Measurements from ENCODE around the gene NME7. TPM values are rescaled to one million over a fixed set of nuclear protein-coding genes. Genes with fewer than 3 reads are reported as not detected.

The NME7 gene
- total RNA-seq, 1 donor from 2014 or later = 40.9 TPM

DNA sequence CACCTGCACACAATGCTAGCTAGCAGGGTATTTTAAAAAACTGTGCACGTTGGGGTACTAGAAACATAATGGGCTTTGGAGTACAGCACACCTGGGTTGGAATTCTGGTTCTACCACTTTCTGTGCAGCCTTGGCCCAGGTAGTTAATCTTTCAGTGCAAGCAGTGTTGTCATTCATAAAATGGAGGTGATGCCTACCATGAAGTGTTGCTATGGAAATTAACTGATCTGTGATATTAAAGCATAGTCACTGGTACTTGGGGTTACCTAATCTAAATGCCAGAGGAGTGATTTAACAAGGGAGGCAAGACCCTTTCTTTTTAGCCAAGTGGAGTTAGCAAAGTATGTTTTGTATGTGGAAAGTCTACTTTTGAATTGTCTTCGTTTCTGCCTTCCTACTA is 243.1 kb downstream of the NME7 start:
- no peak for DNase-seq

DNA sequence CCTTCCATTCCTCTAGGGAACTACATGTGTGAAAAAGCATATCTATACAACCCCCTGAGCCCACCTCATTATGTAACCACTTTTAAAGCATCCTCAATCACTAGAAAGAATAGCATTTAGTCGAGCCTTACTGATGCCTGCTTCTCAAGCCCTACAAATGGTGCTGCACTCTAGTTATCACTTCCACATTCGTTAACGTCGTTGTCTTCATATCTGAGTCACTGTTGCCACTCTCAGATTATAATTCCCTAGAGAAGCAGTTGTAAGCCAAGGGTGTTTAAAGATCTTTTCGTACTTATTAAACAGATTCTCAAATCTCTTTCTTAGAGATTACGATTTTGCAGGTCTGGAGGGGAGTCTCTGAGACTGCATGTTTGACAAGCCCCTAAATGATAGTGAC is 244.6 kb downstream of the NME7 start:
- no peak for DNase-seq

DNA sequence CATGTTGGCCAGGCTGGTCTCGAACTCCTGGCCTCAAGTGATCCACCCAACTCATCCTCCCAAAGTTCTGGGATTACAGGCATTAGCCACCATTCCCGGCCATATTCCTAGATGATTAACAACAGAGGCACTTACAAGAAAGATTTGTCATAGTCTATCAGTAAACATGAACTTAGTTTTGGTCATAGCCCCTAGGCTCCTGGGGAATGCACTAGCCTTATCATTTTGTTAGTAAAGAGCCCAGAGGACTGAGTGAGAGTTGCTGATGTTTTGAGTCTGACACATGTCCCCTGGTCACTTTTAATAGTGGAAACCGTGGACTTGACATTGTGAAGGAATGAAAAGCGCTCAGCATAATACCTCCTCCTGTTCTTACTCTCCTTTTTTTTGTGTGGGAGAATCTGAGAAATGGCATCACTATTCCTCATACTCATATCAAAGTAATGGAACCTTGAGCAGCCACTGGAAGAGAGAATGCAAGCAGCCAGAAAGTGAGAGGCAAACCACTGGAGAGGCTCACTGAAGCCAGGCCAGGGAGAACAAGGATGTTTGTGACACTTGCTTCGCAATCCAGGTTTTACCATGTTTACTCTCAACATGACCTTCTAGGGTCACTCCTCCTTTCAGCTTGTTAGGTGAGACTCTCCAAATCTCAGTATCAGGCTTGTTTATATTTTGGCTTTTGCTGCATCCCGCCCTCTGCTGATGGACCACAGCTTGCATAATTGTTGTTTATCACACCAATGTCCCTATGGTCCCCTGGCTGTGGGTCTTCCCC is 246.3 kb downstream of the NME7 start:
- DNase-seq = no peak

DNA sequence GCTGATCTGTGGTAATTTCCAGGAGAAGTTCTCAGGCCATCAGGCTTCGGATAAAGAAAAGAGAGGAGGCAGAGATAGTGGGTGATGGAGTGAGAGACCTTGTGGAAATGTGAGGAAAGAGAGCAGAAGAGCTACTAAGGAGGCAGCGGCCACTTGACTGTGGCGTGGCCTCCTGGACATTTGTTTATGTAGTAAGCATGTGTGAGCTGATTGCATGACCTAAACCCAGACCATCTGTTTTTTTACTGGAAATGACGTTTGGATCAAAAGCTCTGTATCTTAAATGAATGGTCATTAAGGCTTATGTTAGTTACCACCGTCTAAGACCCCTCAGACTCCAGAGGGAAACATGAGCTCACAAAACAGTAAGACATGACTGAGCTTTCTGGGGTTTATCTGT is 247.5 kb downstream of the NME7 start:
- DNase-seq = no peak

DNA sequence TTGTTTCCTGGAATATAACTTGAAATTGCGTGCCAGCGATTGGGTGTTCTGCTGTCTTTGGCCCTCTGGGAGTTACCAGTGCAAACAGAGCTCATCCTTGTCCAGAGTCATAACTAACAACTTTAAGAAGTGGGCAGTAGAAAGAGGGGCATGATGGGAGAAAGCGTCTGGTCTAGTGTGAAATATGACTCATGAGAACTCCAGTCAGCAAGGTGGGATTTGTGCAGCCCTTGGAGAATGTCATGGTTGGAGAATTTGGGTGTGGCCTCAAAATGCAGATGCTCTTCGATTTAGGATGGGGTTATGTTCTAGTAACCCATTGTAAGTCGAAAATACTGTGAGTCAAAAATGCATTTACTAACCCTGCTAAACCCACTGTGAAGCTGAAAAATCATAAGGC is 248.2 kb downstream of the NME7 start:
- DNase-seq = no peak

DNA sequence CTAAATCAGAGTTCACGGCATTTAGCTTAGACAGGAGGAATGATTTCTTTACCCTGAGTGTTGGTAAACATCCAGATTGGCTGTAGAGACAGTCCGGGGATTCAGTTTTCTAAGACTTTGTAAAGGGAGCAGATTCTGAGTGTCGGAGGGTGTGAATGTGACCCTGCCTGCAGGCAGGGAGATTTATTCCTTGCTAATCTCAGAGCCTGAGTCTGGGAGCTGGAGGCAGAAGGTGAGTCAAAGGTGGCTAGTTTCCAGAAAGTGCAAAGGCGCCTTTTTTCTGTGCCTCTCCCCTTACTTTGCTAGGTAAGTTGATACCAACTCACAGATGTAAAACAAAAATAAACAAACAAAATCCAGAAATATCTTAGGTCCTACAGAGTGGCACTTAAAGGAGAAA is 249.4 kb downstream of the NME7 start:
- DNase-seq = no peak

DNA sequence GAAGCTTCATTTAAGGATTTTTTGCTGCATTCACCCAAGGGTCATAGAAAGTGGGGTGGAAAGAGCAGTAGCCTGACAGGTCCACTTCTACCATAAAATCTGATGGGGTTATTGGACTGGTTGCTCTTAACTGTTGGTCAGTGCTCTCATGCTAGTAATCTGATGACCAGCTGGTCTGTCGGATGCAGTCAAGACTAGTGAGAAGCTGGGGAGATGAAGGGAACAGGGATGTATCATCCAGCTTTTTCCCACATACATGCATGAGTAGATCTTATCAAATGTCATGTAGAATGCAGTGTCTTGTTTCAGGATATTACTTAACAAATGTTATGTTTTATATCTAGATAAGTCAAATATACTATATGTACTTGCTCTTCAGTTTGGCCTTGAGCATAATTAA is 250.0 kb downstream of the NME7 start:
- no peak for DNase-seq

DNA sequence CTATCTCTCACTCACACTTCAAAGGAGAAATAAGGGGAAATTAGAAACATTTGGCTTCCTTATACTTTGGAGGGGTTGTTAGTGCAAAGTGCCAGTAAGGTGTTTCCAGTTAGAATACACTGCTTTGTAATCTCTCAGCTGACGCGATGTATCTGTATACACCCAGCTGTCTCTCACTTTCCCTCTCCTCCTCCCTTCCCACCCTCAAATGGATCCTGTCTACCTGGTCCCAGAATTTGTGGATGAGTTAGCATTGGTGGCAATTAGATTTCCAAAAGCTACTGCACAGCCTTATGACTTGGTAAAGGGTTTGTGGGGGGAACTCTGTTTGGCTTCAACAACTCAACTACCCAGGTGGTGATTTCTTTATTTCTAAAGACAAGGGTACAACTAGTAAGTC is 250.6 kb downstream of the NME7 start:
- DNase-seq = no peak

DNA sequence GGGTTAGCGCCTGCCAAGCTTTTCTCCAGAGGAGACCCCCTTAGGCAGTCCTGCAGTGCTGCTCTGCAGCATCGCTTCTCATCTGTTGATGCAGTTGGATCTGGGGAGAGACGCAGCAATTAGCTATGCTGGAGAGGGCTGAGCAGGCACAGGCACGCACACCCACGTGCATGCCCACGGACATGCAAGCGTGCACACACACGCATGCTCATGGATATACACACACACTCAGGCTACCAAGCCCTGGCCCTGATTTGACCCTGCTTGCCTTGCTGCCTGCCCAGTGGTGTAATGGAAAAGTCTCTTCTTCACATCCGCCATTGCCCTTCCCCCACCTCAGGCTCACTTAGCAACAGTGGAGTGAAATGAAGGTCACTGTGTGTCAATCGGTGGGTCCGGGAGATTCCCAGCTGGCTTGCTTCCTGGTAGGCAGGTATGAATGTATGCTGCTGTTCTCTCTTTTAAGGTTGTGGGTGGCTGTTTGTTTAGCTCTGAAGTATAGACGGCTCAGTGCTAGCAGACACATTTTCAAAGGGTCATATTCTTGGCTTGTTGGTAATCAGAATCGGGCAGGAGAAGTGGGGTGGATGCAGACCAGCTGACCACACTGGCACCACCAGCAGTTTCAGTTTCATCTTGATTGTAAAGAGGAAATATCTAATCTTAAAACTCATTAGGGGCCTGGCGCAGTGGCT is 251.6 kb downstream of the NME7 start:
- DNase-seq = no peak

DNA sequence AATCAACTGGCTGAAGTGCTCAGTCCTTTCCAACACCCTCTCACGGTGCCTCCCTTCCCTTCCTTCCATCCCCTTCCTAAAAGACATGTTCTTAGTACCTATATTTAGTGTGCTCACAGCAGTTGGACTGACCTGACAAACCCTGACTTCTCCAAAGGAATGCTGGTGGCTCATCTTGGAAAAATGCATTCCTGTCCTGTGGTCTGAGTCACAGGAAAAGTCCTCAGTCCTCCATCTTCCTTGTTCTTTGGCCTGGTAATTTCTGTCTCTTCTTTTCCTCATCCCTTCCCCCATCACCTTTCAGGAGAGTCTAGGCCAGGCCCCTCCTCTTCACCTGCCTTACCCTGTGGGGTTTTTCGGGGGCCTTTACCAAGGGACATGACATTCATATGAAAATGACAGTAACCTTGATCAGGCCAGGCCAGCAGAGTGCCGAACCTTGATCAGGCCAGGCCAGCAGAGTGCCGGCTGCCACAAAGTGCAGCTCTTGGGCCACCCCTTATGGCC is 253.9 kb downstream of the NME7 start:
- DNase-seq = no peak

DNA sequence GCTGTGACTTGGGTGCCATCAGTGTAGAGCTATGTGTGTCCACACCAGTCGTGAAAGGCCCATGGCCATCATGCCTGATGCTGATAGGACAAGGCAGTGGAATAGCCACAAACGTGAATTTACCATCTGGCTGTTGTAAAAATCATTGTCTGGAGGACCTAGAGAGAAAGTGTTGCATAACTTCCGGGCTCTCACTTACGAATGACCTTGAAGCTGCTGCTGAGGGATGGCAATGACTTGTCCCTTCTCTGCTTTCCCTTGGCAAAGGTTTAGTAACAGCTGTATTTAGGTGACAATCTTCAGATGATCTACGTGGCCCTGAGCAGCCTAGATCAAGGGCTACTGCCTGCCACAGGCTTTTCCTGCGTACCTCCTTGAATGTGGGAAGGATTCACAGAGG is 255.4 kb downstream of the NME7 start:
- no peak for DNase-seq

DNA sequence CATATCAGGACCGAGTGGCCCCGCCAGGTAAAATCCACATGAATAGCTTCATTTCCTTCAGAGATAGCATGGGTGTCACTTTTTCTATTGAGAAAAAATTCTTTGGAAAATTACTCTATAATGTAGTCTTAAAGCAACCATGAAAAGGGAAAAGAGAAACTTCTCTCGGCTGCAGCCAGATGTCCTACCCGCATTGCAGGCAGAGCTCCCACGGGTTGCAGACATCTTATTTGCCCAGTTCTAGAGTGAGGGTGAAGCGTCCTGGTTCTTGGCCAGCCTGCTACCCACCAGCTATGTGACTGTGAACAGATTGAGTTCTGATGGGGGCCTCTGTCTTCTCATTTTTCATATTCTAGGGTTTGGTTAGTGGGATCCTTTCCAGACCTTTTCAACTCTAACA is 256.1 kb downstream of the NME7 start:
- DNase-seq = no peak

DNA sequence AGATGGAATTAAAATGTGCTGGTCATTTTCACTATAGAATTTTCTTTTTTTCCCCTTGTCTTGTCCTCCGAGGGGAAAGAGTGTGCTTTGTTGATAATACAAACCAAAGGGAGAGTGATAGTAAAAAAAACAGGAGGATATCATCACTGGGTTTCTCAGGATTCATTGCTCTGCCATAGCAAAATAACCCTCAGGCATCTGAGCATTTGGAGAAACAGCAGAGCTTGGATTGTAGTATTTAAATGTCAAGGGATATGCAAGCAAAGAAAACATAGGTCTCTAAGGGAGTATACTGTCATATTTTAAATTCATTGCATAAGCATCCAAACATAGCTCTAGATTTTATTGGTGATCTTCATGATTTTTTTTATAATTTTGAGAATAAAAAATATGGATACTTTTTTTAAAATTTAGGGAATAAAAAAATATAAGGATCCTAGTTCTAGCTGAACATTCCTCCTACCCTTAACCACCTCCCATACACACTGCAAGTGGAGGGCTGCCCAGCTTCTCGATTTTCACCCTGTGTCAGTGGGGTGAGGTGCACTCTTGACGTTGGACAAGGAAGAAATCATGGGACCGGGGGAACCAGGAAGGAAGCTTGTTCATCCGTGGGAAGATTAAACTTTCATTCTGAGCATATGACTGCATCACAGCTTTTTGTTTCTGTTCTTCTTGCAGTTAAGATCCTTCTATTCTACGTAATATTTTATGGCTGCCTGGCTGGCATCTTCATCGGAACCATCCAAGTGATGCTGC is 256.7 kb downstream of the NME7 start:
- DNase-seq = no peak

DNA sequence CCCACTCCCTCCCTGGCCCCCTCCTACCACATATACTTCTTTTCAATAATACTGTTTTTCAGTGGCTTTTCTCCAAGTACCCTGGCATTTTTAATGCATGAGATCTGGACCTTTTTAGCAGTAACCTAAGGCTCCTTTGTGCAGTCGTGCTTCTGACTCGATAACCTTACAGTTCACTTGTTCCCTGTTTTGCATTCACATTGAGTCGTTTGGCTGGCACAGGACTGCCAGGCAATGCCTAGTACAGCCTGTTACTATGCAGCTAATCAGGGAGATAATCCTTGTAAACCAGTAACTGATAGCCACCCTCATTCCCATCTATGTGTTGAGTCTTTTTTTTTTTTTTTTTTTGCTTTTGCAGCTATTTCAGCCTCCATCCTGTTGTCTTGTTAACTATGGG is 257.4 kb downstream of the NME7 start:
- DNase-seq = no peak

DNA sequence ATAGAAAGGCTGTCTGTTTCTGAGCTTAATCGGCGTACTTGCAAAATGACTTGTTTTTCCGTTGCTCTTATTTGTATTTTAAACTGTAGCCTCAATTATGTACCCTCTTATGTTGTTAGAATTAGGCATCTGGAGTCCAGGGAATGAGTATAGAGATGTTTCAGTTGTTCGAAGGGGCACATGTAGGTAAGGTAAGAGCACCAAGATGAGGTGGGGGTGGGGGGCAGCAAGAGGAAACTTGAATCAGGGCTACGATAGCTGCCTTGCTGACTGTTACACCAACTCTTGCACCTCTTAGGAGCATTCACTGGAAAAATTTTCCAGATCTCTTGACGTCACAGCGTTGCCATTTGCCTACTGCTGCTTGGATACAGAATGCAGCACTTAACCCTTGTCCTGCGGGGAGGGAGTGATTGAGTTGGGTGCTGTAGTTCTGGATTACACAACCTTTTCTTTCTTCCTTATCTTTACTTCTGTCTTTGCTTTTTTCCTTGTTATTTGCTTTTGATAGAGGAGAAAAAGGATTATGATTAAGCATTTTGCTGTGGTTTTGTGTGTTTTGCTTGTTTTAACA is 257.9 kb downstream of the NME7 start:
- DNase-seq = peak; percentile 60

DNA sequence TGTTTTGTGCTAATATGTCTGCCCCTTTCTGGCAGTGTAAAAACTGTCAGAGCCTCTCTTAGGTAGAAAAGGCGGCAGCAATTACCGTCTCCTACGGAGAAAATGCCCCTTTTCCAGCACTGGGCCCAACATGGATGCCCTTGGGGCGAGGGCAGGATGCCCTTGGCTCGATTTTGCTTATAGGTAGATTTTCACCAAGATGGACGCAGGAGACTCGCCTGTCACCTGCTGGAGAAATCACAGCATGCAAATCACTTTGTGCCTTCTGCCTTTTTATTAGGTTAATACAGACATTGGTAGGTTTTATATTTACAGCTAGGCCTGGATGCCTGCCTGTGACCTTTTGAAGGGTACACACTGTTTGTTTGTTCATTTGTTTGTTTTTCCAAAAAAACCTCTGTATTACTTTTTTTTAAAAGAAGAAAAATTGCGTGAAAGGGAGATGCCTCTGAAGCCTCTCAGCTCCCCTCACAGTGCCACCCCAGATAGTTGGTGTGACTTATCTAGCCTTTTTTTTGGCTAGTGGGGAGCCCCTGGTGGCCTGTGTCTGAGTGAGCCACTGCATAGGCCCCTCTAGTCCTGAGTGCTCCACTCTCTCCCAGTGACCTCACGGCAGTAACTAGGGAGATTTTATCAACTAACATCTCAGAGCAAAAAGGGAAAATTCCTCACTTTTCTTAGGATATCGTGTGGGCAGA is 258.6 kb downstream of the NME7 start:
- DNase-seq = no peak

DNA sequence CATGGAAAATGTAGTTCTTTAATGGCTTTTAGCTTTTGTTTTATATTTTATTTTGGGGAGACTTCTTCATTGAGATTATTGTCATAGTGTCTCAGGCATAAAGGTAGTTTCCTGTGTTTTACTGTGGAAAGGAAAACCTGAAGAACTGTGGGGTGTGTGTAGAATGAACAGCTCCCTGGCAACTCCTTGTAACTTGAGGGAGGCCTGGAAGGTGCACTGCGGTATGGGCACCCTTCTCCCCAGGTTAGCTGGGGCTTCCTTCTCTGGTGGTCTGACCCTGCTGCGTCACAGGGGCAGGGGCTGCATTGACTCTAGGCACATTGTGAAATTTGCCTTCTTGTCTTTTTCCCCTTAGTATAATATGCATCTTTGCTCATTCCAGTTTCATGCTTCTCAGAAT is 259.4 kb downstream of the NME7 start:
- DNase-seq = no peak

DNA sequence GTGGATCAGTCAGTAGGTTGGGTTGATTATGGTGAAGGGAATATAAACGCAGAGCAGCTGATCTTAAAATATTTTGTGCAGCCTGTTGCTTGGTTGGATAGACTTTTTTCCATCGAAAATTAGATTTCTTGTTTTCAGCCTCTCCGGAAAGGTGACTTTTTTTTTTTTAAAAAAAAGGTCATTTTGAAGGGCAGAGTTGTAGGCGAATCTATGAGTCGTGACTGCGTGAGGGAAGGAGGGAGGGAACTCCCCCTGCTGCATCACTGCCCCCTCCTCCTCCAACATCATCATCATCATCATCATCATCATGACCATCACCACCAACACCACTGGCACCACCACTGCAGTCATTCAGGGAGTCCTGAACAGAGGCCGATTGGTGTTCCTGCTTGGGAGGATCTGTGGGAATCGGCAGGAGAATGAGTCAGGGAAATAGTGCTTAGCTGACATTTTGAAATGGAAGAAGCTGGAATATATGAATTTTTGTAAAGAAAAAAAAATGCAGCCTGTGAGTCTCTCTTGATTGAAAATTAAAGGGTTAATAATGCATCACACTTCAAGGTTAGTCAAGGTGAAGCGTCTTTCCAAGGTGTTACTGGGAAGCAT is 259.9 kb downstream of the NME7 start:
- DNase-seq = no peak

DNA sequence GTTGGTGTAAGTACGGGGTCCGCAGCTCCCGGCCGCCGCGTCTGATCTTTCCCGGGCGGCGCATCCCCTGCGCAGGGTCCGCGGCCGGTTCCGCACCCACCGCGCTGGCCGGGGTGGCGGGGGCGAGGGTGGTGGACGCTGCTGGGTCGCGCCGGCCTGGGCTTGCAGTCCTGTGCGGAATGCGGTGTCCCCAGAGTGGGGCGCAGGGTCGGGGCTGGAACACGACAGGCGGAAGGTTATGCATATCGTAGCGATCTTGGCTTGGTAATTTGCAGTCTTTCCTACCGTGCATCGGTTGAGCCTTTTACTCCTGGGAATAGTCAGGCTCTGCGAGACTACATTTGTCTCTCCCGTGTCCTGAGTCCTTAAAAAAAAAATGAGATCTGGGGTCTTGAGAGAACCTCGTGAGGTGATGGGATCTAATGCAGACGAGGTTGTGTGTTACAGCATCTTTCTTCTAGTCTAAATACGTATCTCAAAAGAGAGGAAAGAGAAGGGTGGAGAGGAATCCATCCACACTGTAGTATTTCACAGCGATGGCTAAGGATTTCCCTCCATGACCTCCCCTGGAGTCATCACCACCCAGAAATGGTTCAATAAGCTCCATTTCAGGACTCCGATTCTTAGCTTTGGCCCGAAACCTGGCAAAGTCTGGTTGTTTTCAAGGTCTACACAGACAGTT is 260.5 kb downstream of the NME7 start:
- DNase-seq = no peak

DNA sequence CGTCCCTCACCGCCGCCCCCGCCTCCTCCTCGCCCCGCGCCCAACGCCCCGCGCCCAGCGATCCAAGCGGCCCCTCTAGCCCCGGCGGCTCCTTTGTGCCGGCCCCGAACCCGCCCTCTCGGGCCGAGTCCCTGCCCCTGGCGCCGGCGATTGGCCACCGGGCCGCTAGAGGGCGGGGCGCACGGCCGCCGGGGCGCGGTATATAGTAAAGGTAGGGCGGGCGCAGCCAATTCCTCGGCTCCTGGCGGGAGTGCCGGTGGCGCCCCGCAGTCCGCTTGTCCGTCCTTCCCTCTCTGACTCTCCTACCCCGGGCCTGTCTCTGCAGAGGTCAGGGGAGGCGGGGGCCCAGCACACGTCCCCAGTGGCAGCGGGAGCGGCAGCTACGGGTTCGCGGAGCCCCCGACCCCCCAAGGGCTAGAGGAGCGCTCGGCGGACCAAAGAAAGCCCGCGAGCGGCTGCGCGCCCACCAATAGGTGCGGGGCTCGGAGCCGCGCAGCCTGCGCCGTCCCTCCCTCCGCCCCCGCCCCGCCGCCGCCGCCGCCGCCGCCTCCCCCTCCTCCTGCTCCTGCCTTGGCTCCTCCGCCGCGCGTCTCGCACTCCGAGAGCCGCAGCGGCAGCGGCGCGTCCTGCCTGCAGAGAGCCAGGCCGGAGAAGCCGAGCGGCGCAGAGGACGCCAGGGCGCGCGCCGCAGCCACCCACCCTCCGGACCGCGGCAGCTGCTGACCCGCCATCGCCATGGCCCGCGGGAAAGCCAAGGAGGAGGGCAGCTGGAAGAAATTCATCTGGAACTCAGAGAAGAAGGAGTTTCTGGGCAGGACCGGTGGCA is 261.3 kb downstream of the NME7 start, which contains the start of gene ATP1B1:
Gene ATP1B1 (plus strand): TSS at position 596 of the 826 bp plus-strand sequence. CDS start 140 bp downstream, at position 736.
- peak; percentile 83 for DNase-seq

Measured in occipital lobe (tissue), 2 donors.